ENCODE results near the gene ZDBF2.
"Not testable (repeated sequence)": the region's sequence is repeated elsewhere in the genome, so short reads cannot be mapped to it uniquely, and the experiment has no call there.

ZDBF2 gene

DNA sequence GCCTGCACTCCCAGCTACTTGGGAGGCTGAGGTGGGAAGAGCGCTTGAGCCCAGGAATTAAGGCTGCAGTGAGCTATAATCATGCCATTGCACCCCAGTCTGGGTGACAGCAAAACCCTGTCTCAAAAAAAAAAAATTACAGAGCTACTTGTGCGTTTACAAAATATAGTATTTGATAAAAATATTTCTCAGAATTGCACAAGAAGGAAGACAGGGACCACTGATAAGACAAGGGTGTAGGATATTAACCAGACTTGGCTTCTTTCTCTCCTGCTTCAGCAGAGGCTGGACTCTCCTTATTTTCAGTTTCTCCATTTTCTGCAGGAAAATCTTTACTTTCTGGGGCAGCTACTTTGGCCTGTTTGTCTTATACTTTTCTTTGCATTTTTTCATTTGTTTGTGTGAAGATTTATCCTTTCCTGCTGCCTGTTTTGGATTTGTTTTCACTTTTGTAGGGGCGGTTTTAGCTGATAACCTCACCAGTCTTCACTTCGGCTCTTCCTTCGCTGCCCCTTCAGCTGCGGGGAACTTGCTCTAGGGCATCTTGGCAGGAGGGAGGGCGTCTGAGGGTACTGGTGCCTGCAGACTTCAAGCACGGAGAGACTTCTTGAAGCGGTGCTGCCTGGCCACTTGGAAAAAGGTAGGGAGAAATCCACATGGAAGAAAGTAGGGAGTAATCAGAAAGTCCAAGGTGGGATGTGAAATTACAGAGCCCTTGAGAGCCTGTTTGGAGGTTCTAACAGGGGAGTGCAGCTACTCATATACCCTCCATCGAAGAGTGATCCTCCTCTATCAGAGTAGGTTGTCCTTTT lies 14.9 kb upstream of the ZDBF2 start:
- peak; percentile 47 for DNase-seq (ENCODE audit: low read depth, low spot score)

DNA sequence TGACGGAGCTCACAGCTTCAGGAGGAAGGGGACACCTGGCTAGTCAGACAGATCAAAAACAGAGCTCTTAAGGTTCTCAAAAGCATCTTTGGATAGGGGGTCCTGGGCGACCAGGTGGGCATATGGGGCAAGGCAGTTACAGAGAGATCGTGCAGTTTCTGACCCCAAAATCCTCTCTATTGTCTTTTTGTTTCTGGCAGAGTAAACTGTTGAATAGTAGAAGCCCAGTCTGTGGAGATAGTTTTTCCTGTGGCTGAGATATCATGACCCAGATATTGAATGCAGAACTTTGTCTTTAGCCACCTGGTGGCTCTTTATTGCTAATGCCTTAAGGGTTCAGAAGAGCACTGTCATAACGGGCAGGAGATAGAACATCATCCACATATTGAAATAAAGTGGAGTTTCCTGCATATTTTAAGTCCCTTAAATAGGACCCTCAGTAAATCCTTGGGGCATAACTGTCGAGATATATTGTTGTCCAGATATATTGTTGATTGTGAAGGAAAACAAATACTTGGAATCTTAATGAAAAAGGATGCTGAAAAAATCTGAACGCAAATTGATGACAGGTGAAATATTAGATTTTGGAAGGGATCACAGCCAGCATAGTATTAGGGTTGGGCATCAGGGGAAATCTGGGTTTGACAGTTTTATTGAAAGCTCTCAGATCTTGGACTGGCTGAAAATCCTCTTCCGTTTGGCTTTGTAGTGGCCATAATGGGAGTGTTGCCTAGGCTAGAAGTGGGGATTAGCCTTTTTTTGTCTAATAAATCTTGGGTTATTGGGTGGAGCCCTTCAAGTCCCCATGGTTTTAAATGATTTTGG lies 14.1 kb upstream of the ZDBF2 start:
- no peak for DNase-seq (ENCODE audit: low read depth, low spot score)

DNA sequence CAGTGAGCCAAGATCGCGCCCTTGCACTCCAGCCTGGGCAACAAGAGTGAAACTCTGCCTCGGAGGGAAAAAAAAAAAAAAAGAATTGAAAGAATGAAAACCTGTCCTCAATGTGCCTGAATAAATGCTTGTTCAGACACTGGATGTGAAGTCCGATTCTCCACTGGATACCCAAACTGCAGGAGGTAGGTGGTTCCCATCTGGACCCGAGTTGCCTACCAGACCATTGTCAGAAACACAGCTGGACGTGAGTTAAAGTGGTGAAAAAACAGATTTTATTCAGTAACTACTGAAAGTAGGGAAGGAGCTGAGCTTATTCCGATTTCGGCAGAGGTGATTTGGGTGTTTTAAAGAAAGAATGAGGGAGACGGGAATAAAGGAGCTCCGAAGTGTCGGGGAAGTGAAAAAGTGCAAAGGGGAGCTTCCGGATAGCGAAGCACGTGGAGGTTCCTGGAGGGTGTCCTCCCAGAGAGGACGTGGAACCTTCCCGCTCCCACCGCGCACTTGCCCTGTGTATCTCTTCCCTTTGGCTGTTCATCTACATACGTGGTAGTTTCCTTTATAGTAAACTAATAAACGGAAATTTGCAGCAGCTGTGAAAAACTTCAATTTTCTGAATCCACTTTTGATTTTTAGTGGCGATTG lies 10.4 kb upstream of the ZDBF2 start:
- DNase-seq (ENCODE audit: low read depth, low spot score), result no peak

GRCh38 chr2:206266130-206267125 lies 8.0 kb upstream of the ZDBF2 start:
- no peak for DNase-seq (ENCODE audit: low read depth, low spot score)

- no peak for DNase-seq (ENCODE audit: low read depth, low spot score)
These were observed 6.9 kb upstream of the ZDBF2 start for GRCh38 chr2:206267567-206267966.

DNA sequence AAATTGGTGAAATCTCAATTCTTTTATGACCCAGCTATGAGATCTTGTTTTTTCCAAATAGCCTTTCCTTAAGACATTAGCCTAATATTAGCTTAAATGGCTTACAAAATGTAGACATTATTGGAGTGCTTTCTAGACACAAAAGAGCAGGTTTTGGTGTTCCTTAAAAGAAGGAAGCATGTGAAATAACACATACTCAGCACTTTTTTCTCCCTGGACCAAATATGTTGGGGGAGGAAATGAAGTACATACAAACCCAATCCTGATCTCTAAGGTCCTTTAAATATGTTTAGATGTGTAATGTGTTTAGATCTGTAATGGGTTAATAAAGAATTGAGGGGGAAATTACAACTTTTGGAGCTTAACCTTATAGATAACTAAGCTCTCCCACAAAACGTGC lies 3.4 kb upstream of the ZDBF2 start:
- no peak for DNase-seq (ENCODE audit: low read depth, low spot score)

GRCh38 chr2:206273905-206274304 lies 558 bp upstream of the ZDBF2 start:
- no peak for DNase-seq (ENCODE audit: low read depth, low spot score)

DNA sequence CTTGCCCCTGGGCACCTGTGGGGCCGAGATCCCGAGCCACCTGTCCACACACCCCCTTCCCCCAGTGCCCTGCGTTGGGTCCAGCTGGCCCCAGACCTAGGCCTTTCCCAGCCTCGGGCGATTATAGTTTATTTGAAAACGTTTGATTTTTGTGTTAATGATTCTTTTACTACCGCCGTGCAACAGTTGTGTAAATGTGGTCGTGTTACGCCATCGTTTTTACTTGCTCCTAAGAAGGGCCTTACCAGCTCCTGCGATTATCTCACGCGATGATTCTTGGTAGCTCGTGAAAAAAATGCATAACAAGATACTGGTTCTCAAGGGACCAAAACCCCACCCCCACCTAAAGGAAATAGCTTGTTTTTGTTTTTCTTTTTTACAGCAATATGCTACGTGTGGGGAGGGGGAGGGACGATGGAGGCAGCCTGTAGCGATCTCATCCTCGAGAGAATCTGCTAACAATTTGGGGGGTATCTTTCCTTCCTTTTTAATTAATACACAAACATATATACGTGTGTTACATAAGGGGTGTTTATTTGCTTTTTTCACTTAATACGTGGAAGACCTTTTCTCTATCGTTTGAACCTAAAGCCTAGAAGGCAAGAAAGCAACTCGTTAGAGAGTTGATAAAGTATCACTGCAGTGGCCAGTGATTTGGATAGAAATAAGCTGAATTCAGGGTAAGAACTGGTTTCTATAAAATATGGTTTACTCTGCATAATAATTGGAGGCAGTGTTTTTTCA lies 1.0 kb downstream of the ZDBF2 start:
- peak; percentile 60 for DNase-seq (ENCODE audit: low read depth, low spot score)

DNA sequence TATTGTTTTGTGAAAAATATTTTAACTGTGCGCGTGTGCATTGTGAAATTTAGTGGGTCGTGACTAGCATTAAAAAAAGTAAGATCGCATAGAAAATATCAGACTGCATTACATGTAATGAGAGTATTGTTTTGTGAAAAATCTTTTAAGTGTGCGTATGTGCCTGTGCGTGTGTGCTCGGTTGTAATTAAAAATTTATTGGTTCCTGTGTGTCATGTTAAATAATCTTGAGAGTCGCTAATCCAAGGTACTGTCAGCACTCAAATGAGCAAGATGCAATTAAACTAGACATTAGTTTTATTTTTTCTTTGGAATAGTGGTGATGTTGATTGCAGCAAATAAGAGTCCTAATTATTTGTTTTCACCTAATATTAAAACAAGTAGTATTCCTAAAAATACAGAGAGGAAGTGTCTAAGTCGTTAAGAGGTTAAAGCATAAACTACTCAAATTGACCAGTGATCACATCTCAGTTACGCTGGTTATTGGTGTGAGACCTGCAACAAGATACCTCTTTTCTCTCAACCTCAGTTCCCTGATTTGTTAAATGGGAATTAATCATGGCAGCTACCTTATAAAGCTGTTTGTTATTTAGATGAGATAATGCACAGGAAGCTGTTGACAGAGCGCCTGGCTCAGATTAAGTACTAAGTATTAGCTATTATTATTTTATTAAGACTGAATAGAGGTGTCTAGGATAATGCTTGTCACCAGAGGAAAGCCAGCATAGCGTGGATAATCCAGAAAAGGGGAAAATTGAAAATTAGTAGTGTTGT lies 1.9 kb downstream of the ZDBF2 start:
- no peak for DNase-seq (ENCODE audit: low read depth, low spot score)

GRCh38 chr2:206277503-206277902 lies 3.0 kb downstream of the ZDBF2 start:
- no peak for DNase-seq (ENCODE audit: low read depth, low spot score)

DNA sequence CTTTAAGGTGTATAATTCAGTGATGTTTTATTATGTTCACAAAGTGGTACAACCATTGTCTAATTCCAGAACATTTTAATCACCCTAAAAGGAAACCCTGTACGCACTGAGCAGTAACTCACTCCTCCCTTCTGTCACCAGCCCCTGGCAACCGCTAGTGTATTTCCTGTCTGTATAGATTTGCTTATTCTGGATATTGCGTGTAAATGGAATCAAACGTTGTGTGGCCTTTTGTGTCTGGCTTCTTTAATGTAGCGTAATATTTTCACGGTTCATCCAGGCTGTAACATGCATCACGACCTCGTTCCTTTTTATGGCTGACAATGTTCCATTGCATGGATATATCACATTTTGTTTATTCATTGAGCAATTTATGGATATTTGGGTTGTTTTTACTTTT lies 8.3 kb downstream of the ZDBF2 start:
- DNase-seq (ENCODE audit: low read depth, low spot score), result no peak

GRCh38 chr2:206287197-206287596 lies 12.7 kb downstream of the ZDBF2 start:
- no peak for DNase-seq (ENCODE audit: low read depth, low spot score)

DNA sequence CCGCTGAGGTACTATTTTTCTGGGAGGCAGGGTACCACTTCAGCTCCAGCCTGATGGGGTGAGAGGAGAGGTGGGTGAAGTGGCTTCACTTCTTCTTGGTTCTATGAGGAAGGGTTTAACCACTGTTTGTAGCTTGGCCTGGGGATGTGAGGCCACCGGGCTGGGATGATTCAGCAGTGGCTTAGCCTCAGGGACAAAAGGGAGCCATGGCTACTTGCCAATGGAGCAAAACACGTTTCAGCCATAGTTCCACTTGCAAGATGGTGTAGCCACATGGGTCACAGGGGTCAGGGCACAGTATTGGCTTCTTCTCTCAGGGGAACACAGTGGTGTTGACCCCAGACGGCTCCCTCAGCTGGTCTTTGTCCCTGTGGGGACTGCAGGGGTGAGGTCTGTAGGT lies 14.9 kb downstream of the ZDBF2 start:
- no peak for DNase-seq (ENCODE audit: low read depth, low spot score)

DNA sequence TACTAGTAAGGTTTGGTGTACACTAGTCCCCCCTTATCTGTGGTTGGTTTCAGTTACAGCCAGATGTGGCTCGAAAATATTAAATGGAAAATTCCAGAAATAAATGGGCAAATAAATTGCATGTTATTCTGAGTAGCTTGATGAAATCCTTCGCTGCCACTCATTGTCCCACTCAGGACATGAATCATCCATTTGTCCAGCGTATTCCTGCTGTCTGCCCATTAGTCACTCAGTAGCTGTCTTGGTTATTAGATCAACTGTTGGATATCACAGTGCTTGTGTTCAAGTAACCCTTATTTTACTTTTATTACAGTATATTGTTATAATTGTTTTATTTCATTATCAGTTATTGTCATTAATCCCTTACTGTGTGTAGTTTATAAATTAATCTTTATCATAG lies 21.7 kb downstream of the ZDBF2 start:
- no peak for DNase-seq (ENCODE audit: low read depth, low spot score)

DNA sequence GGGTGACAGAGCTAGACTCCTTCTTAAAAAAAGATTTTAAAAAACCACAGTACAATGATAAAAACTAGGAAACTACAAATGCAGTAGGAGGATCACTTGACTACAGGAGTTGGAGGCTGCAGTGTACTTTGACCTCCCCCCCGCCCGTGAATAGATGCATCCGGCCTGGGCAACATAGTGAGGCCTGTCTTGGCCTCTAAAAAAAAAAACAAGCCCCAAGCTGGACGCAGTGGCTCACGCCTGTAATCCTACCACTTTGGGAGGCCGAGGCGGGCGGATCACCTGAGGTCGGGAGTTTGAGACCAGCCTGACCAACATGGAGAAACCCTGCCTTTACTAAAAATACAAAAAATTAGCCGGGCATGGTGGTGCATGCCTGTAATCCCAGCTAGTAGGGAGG lies 25.1 kb downstream of the ZDBF2 start:
- DNase-seq (ENCODE audit: low read depth, low spot score), result not testable (repeated sequence)

DNA sequence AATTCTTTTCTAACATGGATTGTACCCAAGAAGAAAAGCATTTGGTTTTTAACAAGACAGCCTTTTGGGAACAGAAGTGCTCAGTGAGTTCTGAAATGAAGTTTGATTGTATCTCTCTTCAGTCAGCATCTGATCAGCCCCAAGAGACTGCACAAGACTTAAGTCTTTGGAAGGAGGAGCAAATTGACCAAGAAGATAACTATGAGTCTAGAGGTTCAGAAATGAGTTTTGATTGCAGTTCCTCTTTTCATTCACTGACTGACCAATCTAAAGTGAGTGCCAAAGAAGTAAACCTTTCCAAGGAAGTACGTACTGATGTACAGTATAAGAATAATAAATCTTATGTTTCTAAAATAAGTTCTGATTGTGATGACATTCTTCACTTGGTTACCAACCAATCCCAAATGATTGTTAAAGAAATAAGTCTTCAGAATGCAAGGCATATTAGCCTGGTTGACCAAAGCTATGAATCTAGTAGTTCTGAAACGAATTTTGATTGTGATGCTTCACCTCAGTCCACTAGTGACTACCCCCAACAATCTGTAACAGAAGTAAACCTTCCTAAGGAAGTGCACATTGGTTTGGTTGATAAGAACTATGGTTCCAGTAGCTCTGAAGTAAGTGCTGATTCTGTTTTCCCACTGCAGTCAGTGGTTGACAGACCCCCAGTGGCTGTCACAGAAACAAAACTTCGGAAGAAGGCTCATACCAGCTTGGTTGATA lies 31.2 kb downstream of the ZDBF2 start:
- no peak for DNase-seq (ENCODE audit: low read depth, low spot score)

DNA sequence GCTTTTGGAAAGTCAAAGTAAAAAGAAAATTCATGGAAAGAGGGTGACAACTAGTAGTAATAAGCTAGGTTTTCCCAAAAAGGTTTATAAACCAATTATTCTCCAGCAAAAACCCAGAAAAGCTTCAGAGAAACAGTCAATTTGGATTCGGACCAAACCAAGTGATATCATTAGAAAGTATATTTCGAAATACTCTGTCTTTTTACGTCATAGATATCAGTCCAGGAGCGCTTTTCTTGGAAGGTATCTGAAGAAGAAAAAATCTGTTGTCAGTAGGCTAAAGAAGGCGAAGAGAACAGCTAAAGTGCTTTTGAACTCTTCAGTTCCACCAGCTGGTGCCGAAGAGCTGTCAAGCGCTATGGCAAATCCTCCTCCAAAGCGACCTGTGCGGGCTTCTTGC lies 36.6 kb downstream of the ZDBF2 start:
- no peak for DNase-seq (ENCODE audit: low read depth, low spot score)

- DNase-seq (ENCODE audit: low read depth, low spot score), result no peak
These were observed 41.7 kb downstream of the ZDBF2 start for GRCh38 chr2:206316141-206316540.

DNA sequence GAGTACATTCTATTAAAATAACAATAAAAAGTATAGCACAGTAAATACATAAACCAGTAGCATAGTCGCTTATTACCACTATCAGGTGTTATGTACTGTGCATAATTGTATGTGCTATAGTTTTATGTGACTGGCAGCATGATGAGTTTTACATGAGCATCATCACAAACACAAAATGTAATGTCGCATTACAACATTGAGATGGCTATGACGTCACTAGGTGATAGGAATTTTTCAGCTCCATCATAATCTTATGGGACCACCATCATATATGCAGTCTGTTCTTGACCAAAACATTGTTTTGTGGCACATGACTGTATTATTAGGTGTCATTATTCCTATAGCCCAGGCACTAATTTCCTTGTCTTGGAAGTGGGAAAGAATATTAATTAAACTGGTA lies 48.6 kb downstream of the ZDBF2 start:
- DNase-seq (ENCODE audit: low read depth, low spot score), result no peak

All from ELF-1 (cell line).